ENCODE measurements around the gene MMP25.

The MMP25 gene

GRCh38 chr16:3045758-3046640, at the start of gene MMP25:
Gene MMP25 (plus strand): TSS chr16:3046561. CDS start chr16:3046918, 357 bp downstream.
- DNase-seq: peak; percentile 64

- DNase-seq: no peak
Observed at GRCh38 chr16:2999929-3000328, 46.4 kb upstream of the MMP25 start.

GRCh38 chr16:3000540-3000939, 45.8 kb upstream of the MMP25 start:
- DNase-seq: no peak

- no peak for DNase-seq
Observed at GRCh38 chr16:3001316-3001715, 45.0 kb upstream of the MMP25 start.

- DNase-seq: peak; percentile 100
Observed at GRCh38 chr16:3003582-3004270, 42.6 kb upstream of the MMP25 start.

GRCh38 chr16:3004319-3004718, 42.0 kb upstream of the MMP25 start:
- peak; percentile 77 for DNase-seq

GRCh38 chr16:3004781-3005284, 41.5 kb upstream of the MMP25 start:
- DNase-seq: peak; percentile 68

GRCh38 chr16:3007059-3007956, 39.1 kb upstream of the MMP25 start:
- DNase-seq: no peak

- DNase-seq: no peak
Observed at GRCh38 chr16:3007957-3008689, 38.2 kb upstream of the MMP25 start.

GRCh38 chr16:3008690-3009037, 37.7 kb upstream of the MMP25 start:
- no peak for DNase-seq

- DNase-seq: peak; percentile 53
Observed at GRCh38 chr16:3009568-3010390, 36.6 kb upstream of the MMP25 start.

GRCh38 chr16:3010510-3010909, 35.9 kb upstream of the MMP25 start:
- DNase-seq: no peak

GRCh38 chr16:3012246-3012645, 34.1 kb upstream of the MMP25 start:
- peak; percentile 93 for DNase-seq

- DNase-seq: peak; percentile 93
Observed at GRCh38 chr16:3012828-3013420, 33.4 kb upstream of the MMP25 start, which contains the start of gene CLDN9. Gene CLDN9 (plus strand): TSS chr16:3012923. CDS start chr16:3013363, 440 bp downstream.

GRCh38 chr16:3013491-3013951, 32.8 kb upstream of the MMP25 start:
- DNase-seq: no peak

- DNase-seq: no peak
Observed at GRCh38 chr16:3013998-3014690, 32.2 kb upstream of the MMP25 start.

- no peak for DNase-seq
Observed at GRCh38 chr16:3014971-3015370, 31.4 kb upstream of the MMP25 start.

- DNase-seq: no peak
Observed at GRCh38 chr16:3015865-3016521, 30.4 kb upstream of the MMP25 start.

- DNase-seq: no peak
Observed at GRCh38 chr16:3017344-3017743, 29.0 kb upstream of the MMP25 start.

All from NCI-H69 (cell line).